ENCODE results near the gene MKNK2.
A peak's percentile ranks its signal among the peaks of the same experiment; 100 is the strongest.
"Not testable (repeated sequence)": the region's sequence is repeated elsewhere in the genome, so short reads cannot be mapped to it uniquely, and the experiment has no call there.

The MKNK2 gene

DNA sequence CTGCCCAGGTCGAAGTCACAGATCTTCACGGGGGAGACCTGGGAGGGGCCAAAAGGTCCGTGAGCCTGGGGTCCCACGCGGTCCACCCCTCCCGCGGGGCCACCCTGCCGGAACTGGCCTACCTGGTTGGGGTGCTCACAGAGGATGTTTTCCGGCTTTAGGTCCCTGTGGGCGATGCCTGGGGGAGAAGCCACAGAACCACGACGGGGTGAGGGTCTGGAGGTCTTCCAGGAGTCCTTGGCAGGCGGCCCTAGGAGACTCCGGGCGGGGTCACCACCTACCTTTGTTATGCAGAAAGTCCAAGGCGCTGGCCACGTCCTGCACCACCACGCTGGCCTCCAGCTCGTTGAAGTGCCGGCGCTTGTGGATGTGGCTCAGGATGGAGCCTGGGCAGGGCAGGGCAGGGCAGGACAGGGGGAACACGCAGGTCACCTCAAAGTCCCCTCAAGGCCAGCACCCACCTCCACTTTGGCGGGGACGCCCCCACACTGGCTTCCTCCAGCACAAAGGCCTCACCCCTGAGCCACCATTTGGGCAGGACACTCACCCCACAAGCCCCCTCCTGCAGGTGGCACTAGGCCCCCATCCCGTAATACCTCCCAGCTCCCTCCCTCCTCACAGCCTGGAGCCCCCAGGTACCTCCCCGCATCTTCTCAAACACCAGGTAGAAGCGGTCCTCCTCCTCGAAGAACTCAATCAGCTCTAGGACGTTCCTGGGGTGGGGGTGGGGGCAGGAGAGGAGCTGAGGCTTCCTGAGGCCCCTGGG, 8.4 kb downstream of the MKNK2 start:
- DNase-seq, result no peak

- DNase-seq, result peak; percentile 95
Observed at GRCh38 chr19:2041683-2042484, 9.2 kb downstream of the MKNK2 start.

GRCh38 chr19:2041433-2041682, 9.7 kb downstream of the MKNK2 start:
- DNase-seq, result no peak

DNA sequence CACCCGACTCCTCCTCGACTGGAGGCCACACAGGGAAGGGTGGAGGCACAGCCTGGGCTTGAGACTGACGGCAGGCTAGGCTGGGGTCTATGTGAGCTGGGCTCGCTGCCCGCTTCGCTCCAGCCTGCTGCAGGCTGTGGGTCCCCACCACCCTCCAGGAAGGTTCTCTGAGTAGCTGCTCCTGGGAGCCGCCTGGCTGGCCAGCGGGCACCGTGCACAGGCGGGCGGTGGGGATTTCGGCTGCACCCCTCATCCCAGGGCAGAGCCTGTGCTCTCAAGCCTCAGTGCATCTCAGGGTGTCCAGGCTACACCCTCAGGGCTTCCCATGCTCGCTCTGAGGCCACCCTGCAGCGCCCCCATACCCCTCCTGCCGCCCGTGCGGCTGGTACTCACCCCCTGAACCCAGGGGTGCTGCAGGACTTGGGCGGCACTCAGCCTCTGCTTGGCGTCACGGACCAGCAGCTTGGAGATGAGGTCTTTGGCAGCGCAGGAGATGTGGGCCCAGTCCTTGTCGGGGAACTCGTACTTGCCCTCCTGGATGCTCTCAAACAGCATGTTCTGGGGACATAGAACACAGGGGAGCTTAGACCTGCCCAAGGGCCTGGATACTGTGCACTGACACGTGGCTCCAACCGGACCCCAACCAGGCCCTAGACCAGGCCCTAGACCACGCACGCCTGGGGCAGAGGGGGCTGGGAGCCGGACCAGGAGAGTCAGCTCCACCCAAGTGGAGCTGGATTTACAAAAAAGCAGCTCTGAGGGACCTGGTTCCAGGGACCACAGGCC, 10.2 kb downstream of the MKNK2 start:
- no peak for DNase-seq

- no peak for DNase-seq
Observed at GRCh38 chr19:2039959-2040646, 10.9 kb downstream of the MKNK2 start.

GRCh38 chr19:2039089-2039958, 11.7 kb downstream of the MKNK2 start:
- no peak for DNase-seq

DNA sequence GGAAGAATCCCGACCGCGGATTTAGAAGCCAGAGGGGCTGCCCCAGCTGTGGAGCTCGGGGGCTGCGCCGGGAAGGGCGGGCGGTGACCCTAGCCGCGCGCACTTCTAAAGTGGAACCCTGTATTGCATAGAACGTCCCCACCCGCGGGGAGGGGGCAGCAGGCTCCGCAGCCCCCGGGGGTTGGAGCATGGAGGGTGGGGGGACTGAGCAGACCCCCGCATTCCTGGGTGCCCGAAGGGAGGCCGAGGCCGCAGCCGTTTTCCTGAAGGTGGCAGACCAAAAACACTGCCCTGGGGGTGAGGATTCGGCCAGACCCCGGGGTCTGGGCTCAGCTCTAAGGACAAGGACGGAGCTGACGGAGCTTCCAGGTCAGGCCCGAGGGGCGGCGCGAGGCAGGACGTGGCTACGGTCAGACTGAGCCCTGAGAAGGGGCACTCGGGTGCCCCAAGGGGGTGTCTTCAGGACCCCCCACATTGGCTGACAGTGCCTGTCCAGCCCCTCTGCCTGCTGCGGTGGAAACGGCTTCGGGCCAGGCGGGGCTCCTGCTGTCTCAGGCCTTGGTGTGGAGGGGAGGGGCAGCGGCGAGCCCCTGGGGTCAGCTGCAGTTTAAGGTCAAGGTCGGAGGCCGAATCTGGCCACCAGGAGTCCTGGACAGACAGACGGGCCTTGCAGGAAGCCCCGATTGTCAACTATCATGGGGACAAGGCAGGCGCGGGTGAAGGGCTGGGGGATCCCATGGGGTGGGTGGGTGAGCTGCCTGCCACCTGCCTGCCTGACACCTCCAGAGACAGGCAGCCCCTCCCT, 12.6 kb downstream of the MKNK2 start:
- no peak for DNase-seq

- DNase-seq, result no peak
Observed at GRCh38 chr19:2037651-2038255, 13.3 kb downstream of the MKNK2 start.

- DNase-seq, result no peak
Observed at GRCh38 chr19:2036424-2036823, 14.6 kb downstream of the MKNK2 start.

DNA sequence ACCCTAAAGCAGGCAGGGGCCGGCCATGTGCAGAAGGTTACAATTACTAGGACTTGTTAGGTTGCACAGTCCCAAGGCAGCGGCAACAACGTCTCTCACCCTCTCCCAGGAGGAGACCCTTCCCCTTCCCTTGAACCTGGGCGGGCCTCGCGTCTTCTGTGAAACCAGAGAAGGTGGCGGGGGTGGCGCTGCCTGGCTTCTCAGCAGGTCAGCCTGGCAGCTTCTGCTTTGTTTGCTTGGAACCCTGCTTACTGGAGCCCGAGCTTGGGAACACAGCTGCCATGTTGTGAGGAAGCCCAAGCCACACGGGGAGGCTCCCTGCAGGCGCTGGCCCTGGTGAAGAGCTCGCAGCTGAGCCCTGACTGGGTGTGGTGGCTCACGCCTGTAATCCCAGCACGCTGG, 15.5 kb downstream of the MKNK2 start:
- no peak for DNase-seq

DNA sequence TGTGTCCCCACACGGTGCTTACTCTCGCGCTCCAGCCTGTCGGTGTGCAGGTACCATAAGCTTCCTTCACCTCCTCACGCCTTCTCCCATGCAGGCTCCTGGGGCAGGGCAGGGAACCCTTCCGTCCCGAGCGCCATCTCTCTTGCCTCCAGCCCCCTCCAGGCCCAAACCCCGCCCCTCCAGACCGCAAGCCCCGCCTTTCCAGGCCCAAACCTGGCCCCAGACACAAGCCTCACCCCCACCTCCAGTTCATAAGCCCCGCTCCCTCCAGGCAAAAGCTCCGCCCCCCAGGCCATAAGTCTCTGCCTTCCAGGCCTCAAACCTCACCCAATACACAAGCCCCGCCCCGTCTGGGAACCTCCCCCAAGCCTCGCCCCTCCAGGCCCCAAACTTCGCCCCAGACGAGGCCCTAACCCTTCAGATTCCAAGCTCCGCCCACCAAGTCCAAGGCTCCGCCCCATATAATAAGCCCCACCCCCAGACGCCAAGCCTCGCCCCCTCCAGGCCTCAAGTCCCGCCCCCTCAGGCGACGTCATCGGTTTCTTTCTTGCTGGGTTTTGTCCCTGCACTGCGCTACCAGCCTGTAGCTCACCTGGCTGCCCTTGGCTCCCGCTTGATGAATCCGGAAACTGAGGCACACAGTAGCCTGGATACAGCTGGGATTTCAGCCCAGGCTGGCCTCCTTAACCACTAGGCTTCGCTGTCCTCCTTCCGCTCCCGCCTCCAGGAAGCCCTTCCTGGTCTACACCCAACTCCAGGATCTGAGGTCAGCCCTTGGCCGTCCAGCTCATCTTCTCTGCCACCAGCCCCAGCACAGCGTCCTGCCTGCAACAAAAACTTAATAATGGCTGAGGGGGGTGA, 16.1 kb downstream of the MKNK2 start:
- DNase-seq, result peak; percentile 87

GRCh38 chr19:2034253-2034652, 16.8 kb downstream of the MKNK2 start:
- not testable (repeated sequence) for DNase-seq

GRCh38 chr19:2033825-2034159, 17.3 kb downstream of the MKNK2 start:
- no peak for DNase-seq

DNA sequence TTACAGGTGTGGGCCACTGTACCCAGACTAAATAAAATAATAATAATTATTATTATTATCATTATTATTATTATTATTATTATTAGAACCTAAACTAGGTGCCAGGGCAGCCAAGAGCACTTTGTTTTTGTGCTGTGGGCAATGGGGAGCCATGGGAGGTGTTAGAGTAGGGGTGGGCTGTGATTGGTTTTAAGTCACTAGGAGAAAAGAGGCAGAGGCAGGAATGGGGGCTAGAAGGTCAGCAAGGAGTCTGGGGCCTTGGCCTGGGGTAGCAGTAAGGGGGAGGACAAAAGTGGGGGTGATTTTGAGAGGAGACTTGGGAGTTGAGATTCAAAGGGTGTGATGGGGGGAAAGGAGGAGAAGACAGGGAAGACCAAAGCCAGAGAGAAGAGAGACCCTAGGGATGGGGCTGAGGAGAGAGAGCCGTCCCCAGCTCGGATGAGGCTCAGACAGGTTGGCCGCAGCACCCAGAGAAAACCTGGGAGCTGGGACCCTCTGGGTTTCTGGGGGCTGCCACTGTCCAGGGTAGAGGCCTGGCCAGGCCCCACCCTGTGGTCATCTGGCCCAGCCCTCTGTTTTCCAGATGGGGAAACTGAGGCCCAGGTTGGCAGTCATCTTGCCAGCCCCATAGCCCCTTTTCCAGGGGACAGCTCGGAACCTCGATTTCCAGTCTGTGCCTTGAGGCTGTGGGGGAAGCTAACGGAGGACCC, 17.8 kb downstream of the MKNK2 start:
- no peak for DNase-seq

DNA sequence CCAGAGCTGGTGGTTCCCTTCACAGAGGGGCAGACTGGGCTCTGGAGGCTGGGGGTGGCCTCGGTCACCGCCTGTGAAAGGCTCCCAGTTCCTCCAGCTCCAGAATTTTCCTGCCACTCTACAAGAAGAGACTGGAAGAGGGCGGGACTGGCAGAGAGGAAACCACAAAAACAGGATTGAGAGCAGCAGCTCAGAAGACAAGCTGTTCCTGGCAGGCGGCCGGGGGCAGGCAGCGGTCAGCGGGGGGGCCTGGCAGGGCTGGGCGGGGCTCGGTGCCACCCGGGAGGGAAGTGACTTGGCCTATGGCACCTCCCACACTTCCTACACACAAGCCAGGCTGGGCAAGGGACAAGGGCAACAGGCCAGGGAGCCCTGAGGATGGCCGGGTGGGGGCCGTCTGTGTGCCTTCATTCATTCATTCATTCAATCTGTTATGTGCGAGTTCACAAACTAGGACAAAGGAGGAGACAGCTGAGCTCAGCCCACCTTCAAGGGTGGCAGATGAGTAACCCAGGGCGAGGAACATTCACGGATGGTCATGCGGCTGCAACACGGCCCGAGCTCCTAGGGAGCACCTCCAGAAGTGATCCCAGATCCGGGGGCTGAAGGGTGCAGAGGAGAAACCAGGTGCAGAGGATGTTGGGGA, 18.6 kb downstream of the MKNK2 start:
- DNase-seq, result peak; percentile 16

DNA sequence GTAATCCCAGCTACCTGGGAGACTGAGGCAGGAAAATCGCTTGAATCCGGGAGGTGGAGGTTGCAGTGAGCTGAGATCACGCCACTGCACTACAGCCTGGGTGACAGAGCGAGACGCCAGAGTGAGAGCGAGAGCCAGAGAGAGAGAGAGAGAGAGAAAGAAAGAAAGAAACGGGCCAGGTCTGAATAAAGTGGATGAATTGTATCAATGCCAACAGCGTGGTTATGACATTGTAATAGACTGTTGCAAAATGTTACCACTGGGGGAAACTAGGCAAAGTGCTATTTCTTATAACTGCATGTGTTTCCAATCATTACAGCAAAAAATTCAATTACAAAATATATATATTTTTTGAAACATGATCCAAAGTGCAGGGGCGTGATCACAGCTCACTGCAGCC, 23.7 kb downstream of the MKNK2 start:
- no peak for DNase-seq

GRCh38 chr19:2026770-2027169, 24.3 kb downstream of the MKNK2 start:
- no peak for DNase-seq

DNA sequence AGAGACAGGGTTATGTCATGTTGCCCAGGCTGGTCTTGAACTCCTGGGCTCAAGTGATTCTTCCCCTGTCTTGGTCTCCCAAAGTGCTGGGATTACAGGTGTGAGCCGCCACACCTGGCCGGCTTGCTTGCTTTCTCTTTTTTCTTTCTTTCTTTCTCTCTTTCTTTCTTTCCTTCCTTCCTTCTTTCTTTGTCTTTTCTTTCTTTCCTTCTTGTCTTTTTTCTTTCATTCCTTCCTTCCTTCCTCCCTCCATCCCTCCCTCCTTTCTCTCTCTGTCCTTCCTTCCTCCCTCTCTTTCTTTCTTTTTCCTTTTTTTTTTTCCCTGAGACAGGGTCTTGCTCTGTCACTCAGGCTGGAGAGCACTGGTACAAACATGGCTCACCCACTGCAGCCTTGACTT, 28.8 kb downstream of the MKNK2 start:
- DNase-seq, result no peak

Data from OCI-M1 (cell line).